ENCODE data around the gene TTLL7.

DNA sequence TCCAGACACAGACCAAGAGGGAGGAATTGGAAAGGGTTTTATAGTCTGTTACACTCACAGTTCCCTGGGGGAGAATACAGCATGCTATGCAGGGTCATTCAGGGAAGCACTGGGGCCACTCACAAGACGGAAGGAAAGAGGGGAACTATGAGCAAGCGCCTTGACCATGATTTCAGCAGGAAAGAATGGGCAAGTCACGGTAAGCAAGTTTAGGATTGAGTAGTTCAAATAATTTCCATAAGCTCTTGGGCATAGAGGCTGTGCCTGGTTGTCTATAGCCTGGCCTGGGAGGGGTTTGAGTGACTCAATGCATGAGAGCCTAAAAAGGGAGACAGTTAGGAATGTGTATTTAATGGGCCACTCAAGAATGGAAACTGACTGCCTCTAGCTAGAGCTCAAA is 176.7 kb downstream of the TTLL7 start:
- no peak for TF ChIP-seq POLR2A (IDR thresholded peaks at IDR 0.05)
- TF ChIP-seq, protein P1, sequence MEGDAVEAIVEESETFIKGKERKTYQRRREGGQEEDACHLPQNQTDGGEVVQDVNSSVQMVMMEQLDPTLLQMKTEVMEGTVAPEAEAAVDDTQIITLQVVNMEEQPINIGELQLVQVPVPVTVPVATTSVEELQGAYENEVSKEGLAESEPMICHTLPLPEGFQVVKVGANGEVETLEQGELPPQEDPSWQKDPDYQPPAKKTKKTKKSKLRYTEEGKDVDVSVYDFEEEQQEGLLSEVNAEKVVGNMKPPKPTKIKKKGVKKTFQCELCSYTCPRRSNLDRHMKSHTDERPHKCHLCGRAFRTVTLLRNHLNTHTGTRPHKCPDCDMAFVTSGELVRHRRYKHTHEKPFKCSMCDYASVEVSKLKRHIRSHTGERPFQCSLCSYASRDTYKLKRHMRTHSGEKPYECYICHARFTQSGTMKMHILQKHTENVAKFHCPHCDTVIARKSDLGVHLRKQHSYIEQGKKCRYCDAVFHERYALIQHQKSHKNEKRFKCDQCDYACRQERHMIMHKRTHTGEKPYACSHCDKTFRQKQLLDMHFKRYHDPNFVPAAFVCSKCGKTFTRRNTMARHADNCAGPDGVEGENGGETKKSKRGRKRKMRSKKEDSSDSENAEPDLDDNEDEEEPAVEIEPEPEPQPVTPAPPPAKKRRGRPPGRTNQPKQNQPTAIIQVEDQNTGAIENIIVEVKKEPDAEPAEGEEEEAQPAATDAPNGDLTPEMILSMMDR (IDR thresholded peaks at IDR 0.05): no peak

Data from esophagus squamous epithelium (tissue), 4 donors.